Measurements from ENCODE around the gene SYT14. TPM values are rescaled to one million over a fixed set of nuclear protein-coding genes. Genes with fewer than 3 reads are reported as not detected.

SYT14 gene
- total and polyA plus RNA-seq, 7 donors = under 0.01 to 0.71 (median 0.22) TPM; not detected in 1

- intact Hi-C loops (cut with DNase I) = loop anchor here (2.0 to 5.0 kb wide), 2 partner anchors 109 to 201 kb away; no protein-coding TSS in a partner anchor
- Histone ChIP-seq H3K27me3 (no peaks in the 10 kb centered on the region), H3K9me3 (peaks cover 0 to 2% (median 0%) of the 10 kb centered on the region in 4 donors), H3K4me1 (no peaks in the 10 kb centered on the region), H3K36me3 (no peaks in the 10 kb centered on the region), H3K27ac (no peak overlapping the region), H3K4me3 (no peak overlapping the region)
- TF ChIP-seq POLR2A (IDR thresholded peaks at IDR 0.05) (no peak), EP300 (IDR thresholded peaks at IDR 0.05) (no peak), POLR2AphosphoS5 (IDR thresholded peaks at IDR 0.05) (no peak)
- TF ChIP-seq, protein P1, sequence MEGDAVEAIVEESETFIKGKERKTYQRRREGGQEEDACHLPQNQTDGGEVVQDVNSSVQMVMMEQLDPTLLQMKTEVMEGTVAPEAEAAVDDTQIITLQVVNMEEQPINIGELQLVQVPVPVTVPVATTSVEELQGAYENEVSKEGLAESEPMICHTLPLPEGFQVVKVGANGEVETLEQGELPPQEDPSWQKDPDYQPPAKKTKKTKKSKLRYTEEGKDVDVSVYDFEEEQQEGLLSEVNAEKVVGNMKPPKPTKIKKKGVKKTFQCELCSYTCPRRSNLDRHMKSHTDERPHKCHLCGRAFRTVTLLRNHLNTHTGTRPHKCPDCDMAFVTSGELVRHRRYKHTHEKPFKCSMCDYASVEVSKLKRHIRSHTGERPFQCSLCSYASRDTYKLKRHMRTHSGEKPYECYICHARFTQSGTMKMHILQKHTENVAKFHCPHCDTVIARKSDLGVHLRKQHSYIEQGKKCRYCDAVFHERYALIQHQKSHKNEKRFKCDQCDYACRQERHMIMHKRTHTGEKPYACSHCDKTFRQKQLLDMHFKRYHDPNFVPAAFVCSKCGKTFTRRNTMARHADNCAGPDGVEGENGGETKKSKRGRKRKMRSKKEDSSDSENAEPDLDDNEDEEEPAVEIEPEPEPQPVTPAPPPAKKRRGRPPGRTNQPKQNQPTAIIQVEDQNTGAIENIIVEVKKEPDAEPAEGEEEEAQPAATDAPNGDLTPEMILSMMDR (IDR thresholded peaks at IDR 0.05) = no peak
- no peak for DNase-seq
- WGBS, 2 donors = 50 to 57% methylated on average over 3 of the region's 3 CpGs
Observed at GRCh38 chr1:210201681-210202080, 263.7 kb downstream of the SYT14 start.

- no peaks in the 10 kb centered on the region for H3K36me3 ChIP-seq
- no peak overlapping the region for H3K4me3 ChIP-seq
- intact Hi-C loops (cut with DNase I) = no loop called here
- no peaks in the 10 kb centered on the region for H3K4me1 ChIP-seq
- H3K27me3 ChIP-seq = no peaks in the 10 kb centered on the region
- no peak for TF ChIP-seq POLR2AphosphoS5 (IDR thresholded peaks at IDR 0.05)
- no peak overlapping the region for H3K27ac ChIP-seq
- DNase-seq = no peak
- no peaks in the 10 kb centered on the region for H3K9me3 ChIP-seq
- 20 to 71% methylated on average over 2 of the region's 2 CpGs for WGBS, 2 donors
Observed at GRCh38 chr1:210207597-210208450, 269.8 kb downstream of the SYT14 start.

DNA sequence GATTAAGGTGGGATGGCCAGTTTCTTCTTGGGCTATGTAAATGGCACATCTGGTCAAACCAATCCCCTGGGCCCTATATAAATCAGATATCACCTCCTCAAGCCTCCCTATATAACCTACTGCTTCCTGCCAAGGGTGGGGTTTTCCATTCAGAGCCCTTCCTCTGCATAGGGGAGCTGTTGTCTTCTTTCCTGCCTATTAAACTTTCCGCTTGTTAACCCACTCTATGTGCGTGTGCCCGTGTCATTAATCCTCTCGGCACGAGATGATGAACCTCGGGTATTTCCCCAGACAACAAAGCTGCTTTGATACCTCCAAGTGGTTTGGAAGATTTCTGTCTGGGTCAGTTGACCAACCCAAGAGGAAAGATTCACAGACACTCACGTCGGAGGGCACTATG, 275.3 kb downstream of the SYT14 start:
- TF ChIP-seq, protein P1 (IDR thresholded peaks at IDR 0.05) = no peak
- TF ChIP-seq POLR2A (IDR thresholded peaks at IDR 0.05) (no peak), POLR2AphosphoS5 (IDR thresholded peaks at IDR 0.05) (no peak)
- intact Hi-C loops (cut with DNase I) = no loop called here
- Histone ChIP-seq H3K9me3 (no peaks in the 10 kb centered on the region), H3K4me1 (no peaks in the 10 kb centered on the region), H3K27ac (no peak overlapping the region), H3K27me3 (no peaks in the 10 kb centered on the region), H3K36me3 (no peaks in the 10 kb centered on the region), H3K4me3 (no peak overlapping the region)
- 79 to 94% methylated on average over 8 of the region's 8 CpGs for WGBS, 2 donors
- no peak for DNase-seq

DNA sequence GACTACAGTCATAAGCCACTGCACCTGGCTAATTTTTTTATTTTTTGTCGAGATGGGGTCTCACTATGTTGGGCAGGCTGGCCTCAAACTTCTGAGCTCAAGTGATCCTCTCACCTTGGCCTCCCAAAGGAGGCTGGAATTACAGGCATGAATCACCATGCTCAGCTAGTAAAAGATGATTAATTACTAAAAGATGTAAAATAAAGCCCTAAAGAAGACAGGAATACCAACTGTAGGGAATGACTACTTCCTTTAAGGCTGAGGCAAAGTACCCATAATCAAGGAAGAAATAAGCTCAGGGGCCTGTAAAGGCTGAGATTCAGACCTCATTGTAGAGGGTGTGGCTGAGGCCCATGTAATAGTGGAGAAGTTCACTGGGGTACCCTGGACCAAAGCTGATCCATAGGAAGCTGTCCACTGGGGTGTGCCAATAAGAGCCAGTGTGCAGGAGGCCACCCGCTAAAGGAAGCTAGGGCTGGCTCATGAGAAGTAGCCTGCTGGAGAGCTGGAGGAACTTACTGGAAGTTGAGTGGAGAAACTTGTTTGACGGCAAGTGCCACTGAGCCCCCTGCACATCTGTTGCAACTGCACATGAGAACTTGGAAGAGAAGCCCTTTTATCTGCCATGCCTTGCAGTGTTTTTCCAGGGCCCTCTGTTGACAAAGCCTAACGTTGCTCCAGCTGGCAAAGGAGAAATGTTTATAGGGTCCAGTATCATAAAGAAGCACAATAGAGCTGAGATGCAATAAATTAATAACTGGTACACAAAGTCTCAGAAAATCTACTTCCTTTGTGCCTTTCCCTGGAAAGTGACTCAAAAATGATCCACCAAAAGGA, 276.8 kb downstream of the SYT14 start:
- 52 to 72% methylated on average over 4 of the region's 4 CpGs for WGBS, 2 donors
- no peak for DNase-seq
- no peaks in the 10 kb centered on the region for H3K36me3 ChIP-seq
- no peak overlapping the region for H3K27ac ChIP-seq
- TF ChIP-seq, protein P1 (IDR thresholded peaks at IDR 0.05) = no peak
- no peak for TF ChIP-seq POLR2A (IDR thresholded peaks at IDR 0.05)
- no peak for TF ChIP-seq POLR2AphosphoS5 (IDR thresholded peaks at IDR 0.05)
- no peak for TF ChIP-seq EP300 (IDR thresholded peaks at IDR 0.05)
- no peak overlapping the region for H3K4me3 ChIP-seq
- intact Hi-C loops (cut with DNase I) = no loop called here
- no peaks in the 10 kb centered on the region for H3K27me3 ChIP-seq
- no peaks in the 10 kb centered on the region for H3K9me3 ChIP-seq
- no peaks in the 10 kb centered on the region for H3K4me1 ChIP-seq

- Histone ChIP-seq H3K4me1 (peaks cover 0 to 8% (median 7%) of the 10 kb centered on the region in 4 donors), H3K27ac (no peak overlapping the region), H3K27me3 (no peaks in the 10 kb centered on the region), H3K9me3 (no peaks in the 10 kb centered on the region), H3K36me3 (no peaks in the 10 kb centered on the region), H3K4me3 (no peak overlapping the region)
- intact Hi-C loops (cut with DNase I) = no loop called here
- DNase-seq = no peak
- WGBS, 2 donors = 90 to 91% methylated on average over 5 of the region's 5 CpGs
- no peak for TF ChIP-seq POLR2A (IDR thresholded peaks at IDR 0.05)
Observed at GRCh38 chr1:210217482-210217881, 279.5 kb downstream of the SYT14 start.
